GM18519 (cell line): ENCODE data around the gene APC.

Experiments used
- ATAC-seq: cut with Tn5 transposase; IDR thresholded peaks from one replicate; pipeline ENCODE4 v1.9.1; 2021; ENCODE audit warnings: mild to moderate bottlenecking, moderate library complexity; ENCODE audit not compliant: unreplicated experiment, low FRiP score

Gene APC

GRCh38 chr5:112737463-112738190 lies at the start of gene APC:
Gene APC (plus strand): TSS chr5:112737885. CDS start chr5:112754891, 17,006 bp downstream.
- ATAC-seq: peak; percentile 99

DNA sequence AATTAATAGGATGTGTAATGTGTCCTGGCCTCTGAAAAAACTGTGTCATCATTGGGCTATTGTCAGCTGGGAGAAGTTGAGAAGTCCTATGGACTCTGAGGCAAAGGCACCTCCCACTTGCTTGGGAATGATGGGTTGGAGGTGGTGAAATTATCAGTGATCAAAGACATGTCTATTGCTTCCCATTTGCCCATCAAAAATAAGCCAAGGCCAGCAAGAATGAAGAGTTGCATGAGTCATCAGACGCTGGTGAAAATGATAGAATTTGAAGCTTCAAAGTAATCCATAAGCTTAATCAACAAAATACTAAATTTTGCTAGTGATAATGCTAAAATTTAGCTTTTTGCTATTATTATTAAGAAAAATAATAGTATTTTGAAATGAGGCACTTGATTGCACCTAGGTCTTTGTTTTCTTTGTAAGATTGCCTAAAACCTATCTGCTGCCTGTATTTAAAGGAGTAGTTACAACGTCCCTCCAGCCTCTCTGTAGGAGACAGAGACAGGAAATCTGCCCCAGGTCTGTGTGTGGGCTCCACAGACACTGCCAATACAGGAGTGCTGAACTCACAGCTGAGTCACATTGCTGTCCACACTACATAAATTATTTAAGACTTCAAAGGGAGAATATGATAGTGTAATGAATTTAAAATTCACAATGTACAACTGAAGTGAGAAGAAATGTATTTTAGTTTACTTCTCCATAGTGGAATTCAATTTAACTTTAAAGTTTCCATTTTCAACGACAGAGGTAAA lies 48.4 kb upstream of the APC start:
- no peak for ATAC-seq

- ATAC-seq: no peak
Measured at GRCh38 chr5:112690605-112691338, 46.9 kb upstream of the APC start.

GRCh38 chr5:112691339-112691680 lies 46.4 kb upstream of the APC start:
- ATAC-seq: no peak

DNA sequence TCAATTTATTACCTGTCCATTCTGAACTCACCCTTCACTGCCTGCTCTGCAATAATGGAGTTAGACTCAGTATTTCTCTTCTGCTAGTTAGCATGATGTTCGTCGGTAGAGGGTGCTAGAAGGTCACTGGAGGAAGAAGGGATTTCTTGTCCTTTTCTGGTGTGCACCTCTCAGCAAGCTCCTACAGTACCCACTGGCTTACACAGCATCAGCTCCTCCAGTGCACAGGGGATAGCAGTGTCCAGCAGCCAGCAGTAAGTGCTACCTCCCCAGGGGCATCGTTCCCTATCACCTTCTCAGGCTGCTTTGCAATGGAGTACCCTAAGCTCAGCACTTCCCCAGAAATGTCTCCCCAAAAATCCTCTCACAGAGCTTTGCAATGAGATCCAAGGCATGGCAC lies 45.9 kb upstream of the APC start:
- ATAC-seq: no peak

DNA sequence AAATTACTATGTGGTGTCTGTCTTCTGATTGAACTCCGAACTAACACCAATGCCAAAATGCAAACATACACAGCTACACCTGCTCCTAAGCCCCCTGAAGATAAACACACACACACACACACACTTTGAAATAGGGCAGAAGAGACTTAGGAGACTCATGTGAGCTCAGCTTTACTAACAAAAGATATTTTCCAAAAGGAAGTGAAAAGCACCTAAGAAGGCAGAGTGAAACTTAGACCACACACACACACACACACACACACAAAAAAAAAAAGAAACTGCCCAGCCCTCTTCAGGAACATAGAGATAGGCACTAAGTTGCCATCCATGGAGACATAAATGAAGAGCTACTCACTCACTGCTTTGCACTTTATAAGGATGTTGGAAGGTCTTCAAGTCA lies 45.2 kb upstream of the APC start:
- no peak for ATAC-seq

DNA sequence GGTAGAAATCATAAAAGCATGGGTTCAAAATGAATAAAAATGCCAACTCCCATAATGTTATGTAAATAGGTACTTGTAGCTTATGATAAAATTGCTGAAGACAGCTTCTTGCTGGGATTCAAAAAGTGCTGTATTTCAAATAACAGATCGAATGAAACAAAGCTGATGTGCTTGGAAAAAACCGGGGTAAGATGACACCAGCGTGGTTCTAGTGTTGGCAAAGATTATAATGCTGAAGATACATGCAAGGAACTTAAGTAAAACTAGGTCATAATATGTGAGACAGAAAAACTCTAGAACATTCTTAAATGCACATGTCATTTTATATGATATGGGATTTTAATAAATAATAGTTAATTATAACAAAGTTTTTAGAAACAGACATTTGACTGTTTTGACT lies 44.4 kb upstream of the APC start:
- no peak for ATAC-seq

DNA sequence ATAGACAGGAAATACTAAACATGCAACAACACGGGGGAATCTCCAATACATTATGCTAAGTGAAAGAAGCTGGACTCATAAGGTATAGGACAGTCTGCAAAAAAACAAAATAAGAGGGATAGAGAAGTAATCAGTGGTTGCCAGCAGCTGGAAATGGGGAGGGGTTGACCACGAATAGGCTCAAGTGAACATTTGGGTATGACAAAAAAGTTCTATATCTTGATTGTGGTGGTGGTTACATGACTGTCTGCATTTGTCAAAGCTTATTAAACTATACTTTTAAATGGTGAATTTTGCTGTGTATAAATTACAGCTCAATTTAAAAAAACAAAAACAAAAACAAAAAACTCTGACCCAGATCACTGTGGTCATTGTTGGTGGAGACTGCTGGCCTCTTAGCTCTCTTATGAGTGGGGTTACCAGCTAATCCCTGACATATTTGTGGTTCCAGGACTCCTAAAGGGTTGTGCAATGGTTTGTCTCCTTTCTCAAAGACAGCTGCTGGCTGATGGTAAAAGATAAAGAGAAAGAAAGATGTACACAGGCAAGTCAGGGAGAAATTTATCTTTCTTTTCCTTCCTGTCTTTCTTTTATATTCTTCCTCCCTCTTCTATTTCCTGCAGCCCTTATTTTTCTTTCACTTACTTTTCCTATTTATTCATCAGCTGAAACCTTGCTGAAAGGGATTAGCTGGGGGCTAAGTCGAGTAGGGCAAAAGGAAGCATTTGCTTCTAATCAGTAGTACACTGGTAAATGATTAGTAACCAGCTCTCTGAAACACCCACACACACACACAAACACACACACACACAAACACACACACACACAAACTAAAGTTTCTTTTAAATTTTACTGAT lies 42.6 kb upstream of the APC start:
- ATAC-seq: no peak

DNA sequence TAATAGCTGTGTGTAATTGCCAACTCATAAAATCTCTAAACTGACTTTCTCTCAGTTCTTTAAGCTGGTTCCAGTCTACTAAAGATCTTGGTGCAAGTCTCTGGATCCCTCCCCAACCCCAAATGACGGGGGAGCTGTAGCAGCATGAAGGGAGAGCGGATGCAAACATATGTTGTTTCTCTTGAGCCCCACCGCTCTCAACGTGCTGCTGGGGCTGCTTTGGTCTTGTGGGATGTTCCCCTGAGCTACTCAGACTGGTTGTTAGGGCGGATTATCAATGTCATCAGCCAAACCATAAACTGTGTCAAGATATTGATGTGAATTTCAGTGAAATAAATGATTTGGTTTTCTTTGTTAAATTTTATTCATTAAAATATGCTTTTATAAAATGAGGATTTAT lies 40.9 kb upstream of the APC start:
- ATAC-seq: no peak

- no peak for ATAC-seq
Measured at GRCh38 chr5:112697322-112697721, 40.4 kb upstream of the APC start.

DNA sequence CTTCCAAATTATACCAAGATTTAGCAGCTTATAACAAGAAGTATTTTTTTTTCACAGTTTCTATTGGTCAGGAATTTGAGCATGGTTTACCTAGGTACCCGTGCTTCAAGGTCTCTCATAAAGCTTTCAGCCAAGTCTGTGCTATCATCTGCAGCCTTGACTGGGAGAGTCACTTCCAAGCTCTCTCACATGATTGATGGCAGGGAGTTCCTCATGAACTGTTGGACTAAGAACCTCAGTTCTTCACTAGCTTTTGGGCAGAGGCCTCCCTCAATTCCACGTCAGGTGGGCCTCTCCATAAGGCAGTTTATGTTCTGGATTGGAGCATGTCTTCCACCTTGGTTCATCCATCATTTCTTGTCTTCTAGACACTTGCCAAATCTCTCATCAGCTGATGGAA lies 39.9 kb upstream of the APC start:
- ATAC-seq: no peak

DNA sequence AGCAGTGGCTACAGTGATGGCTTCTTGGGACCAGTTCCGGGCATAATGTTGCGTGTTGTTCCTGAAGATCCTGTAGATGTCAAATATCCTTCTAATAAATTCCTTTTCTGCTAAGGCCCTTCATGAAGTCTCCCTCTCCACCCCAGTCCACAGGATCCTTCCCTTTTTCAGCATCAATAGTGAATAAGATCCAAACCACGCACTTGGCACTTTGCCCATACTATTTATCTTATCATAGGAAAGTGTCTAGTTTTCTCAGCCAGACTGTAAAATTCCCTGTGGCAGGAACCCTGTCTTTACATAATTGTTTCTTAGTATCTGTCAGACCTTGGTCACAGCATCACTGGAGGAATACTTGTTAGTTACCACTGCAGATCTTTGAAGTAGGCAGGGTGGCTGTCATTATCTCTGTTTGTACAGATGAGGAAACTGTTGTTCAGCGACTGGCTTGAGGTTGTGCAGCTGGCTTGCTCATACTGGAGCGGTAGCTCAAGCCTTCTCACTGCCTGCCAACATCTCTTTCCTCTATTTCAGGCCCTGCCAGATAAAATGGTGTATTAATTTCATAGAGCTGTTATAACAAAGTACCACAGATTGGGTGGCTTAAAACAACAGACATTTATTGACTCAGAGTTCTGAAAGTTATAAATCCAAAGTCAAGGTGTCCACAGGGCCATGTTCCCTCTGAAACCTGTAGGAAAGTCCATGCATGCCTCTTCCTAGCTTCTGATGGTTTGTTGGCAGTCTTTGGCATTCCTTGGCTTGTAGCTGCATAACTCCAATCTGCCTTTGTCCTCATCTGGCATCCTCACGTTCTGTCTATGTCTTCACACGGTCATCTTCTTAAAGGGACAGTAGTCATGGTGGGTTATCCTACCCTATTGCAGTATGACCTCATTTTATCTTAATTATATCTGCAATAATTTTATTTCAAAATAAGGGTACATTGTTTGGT lies 33.5 kb upstream of the APC start:
- ATAC-seq: no peak

- ATAC-seq: no peak
Measured at GRCh38 chr5:112706446-112707016, 31.2 kb upstream of the APC start.

DNA sequence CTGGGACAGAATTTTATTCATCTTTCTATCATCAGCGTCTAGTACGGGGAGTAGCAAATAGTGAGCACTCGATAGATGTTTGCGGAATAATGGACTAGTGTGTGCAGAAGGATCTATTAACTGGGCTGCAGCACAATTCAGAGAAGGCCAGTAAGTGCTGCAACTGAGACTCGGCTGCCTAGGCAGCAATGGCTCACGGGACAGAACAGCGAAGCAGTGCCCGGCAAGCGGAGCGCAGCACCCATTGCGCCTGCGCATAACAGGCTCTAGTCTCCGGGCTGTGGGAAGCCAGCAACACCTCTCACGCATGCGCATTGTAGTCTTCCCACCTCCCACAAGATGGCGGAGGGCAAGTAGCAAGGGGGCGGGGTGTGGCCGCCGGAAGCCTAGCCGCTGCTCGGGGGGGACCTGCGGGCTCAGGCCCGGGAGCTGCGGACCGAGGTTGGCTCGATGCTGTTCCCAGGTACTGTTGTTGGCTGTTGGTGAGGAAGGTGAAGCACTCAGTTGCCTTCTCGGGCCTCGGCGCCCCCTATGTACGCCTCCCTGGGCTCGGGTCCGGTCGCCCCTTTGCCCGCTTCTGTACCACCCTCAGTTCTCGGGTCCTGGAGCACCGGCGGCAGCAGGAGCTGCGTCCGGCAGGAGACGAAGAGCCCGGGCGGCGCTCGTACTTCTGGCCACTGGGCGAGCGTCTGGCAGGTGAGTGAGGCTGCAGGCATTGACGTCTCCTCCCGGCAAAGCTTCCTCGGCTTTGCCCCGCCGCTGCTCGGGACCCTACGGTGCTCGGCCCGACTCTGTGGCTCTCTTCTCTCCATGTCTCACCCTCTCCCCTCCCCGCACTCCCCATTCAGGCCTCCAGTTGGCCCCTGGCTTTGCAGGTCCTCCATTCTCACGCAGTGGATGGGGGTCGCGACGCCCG lies 30.2 kb upstream of the APC start:
- ATAC-seq: peak; percentile 91

DNA sequence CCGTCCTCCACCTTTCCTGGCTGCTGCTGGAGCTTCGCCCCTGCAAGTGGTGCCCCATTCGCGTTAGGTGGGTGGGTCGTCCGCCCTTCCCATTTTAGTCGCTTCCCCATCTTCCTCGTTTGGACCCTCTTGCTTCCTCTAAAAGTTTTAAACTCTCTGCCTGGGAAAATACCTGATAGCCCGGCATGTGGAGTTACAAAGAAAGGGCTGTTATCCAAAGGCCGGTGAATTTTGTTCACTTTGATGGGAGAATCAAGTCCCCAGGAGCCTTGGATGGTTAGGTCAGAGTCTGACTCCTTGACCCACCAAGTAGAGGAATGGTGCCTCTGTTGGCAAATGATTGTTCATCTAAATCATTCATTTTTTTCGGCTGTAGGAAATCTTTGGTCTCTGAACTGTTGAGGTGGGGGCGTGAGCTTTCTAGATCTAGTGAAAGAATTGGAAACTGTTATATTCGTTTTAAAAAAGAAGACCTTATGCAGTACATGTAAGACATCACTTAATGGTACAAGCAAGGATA lies 29.5 kb upstream of the APC start:
- no peak for ATAC-seq

GRCh38 chr5:112709416-112709815 lies 28.3 kb upstream of the APC start:
- ATAC-seq: no peak

GRCh38 chr5:112710896-112711295 lies 26.8 kb upstream of the APC start:
- no peak for ATAC-seq

DNA sequence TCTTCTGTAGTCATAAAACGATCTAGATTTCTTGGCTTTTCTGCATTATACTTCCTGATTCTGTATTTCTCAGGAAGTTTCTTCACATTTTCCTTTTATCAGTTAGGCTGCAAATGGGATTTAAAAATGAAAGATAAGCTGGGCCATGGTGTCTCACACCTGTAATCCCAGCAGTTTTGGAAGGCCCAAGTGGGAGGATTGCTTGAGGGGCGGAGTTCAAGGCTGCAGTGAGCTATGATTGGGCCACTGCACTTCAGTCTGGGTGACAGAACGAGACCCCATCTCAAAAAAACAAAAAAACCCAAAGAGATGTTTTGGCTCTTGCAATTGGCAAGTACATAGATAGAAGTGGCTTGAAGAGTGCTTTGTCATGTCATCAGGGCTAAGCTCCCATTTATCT lies 26.2 kb upstream of the APC start:
- ATAC-seq: no peak
